Heart right ventricle (tissue), 16 donors: ENCODE results near the gene CTTNBP2. TPM values are rescaled to one million over a fixed set of nuclear protein-coding genes. Genes with fewer than 3 reads are reported as not detected.

Experiments used
- ATAC-seq, 8 donors: fragments of 200-7000 bp; cut with Tn5 transposase; one replicate each; pipeline ENCODE4 v1.9.1; 2020; ENCODE audit warnings: mild to moderate bottlenecking in 8 of 8, moderate library complexity in 8 of 8, moderate number of reproducible peaks in 1 of 8
- DNase-seq, 2 donors: peaks; one replicate each; pipeline ENCODE4 v3.0.0-alpha.2; 2020
- H3K27ac ChIP-seq, 10 donors: fragments of 200-600 bp; sonication (generic) in 2 of 10; one replicate each; pipeline versions ENCODE4 v1.5.0 to v1.8.0; 2020 to 2022; ENCODE audit warnings: mild to moderate bottlenecking in 3 of 10
- H3K27me3 ChIP-seq, 7 donors: fragments of 200-600 bp; one replicate each; pipeline ENCODE4 v1.8.0; 2021 to 2022; ENCODE audit warnings: mild to moderate bottlenecking in 2 of 7
- H3K36me3 ChIP-seq, 9 donors: fragments of 200-600 bp; sonication (generic) in 1 of 9; one replicate each; pipeline versions ENCODE4 v1.5.0 to v1.8.0; 2020 to 2022; ENCODE audit warnings: mild to moderate bottlenecking in 2 of 9
- H3K4me1 ChIP-seq, 9 donors: fragments of 200-600 bp; sonication (generic) in 1 of 9; one replicate each; pipeline versions ENCODE4 v1.5.0 to v1.8.0; 2020 to 2022; ENCODE audit warnings: mild to moderate bottlenecking in 4 of 9
- H3K4me3 ChIP-seq, 10 donors: fragments of 200-600 bp; sonication (generic) in 2 of 10; one replicate each; pipeline versions ENCODE4 v1.5.0 to v1.8.0; 2020 to 2022; ENCODE audit warnings: mild to moderate bottlenecking in 7 of 10, moderate library complexity in 2 of 10
- H3K9me3 ChIP-seq, 11 donors: fragments of 200-600 bp in 10 of 11; sonication (generic) in 2 of 11; one replicate each; pipeline versions ENCODE4 v1.5.0 to v1.8.0; 2013 to 2022; ENCODE audit warnings: mild to moderate bottlenecking in 2 of 11, control low read depth in 1 of 11, moderate library complexity in 1 of 11
- CTCF ChIP-seq, 9 donors: fragments of 200-600 bp; sonication (generic) in 2 of 9; IDR thresholded peaks; one replicate each; pipeline versions ENCODE4 v1.5.0 to v1.8.0; 2021 to 2022; ENCODE audit warnings: antibody characterized with exemption in 9 of 9, mild to moderate bottlenecking in 5 of 9, moderate library complexity in 1 of 9
- WGBS, 2 donors: extraction: QIAGEN DNeasy Blood & Tissue Kit; methylation state at CpG; one replicate each; pipeline ENCODE4 v1.1.7; 2013; ENCODE audit warnings: inconsistent platforms in 1 of 2; 5-methylcytosine and 5-hydroxymethylcytosine counted together
- intact Hi-C, 10 donors: fragments of 100-400 bp; cut with DNase I; formaldehyde crosslinking; loops; one replicate each; pipeline versions ENCODE4 v1.11.1 to v1.14.2; 2022
- polyA plus RNA-seq, 2 donors: library from polyadenylated mRNA; stranded (reverse); fragments of 200-250 nt; gene quantifications; one replicate each; pipeline ENCODE4 v1.2.3, GENCODE V29; 2013
- total RNA-seq, 10 donors: library from RNA; stranded (reverse); fragmentation: NEBNext Ultra II Directional in 3 of 10; extraction: Animal tissue kit (Norgen Biotek cat#: 25700) in 3 of 10; gene quantifications; one replicate each; pipeline versions ENCODE4 v1.2.1 to v1.2.4, GENCODE V29; 2021 to 2023
- donor health status: Arrhythmogenic right ventricular cardiomyopathy.
- donor health status: ischemic (EF 13 %, LVEDD 7.1; RV severe dilation, severe dysfunction).
- donor health status: healthy with polysubstance abuse.
- donor health status: DM: no; HTN: yes; CAD: no.
- donor health status: DM: no; HTN: no; CAD: no.
- donor health status: ischemic (EF 25% LVEDD 6.9; RV normal size, moderate dysfunction).
- donor health status: ischemic (EF 25% LVEDD 5.7; RV mildly dilated, moderate dysfunction).
- donor health status: healthy.
- donor health status: DM: yes; HTN: yes; CAD: no.
- donor health status: Ischemic cardiomyopathy.
- donor health status: ischemic (EF 35%, LVEDD 5.7; RV mildly dilated, moderate dysfunction).
- donor health status: nonischemic (EF 11% LVEDD 7.7; RV severe dilation, severe dysfunction).
- donor health status: DM: yes; HTN: yes; CAD: no.
- donor health status: PGD.
- donor health status: ischemic (EF 29% LVEDD 5.4; RV normal size, mild dysfunction).
- donor health status: nonischemic (EF 23%, LVEDD 6.1; RV moderate dilation, normal function).

CTTNBP2 gene
- total and polyA plus RNA-seq, 12 donors: 0.41 to 2.0 (median 0.97) TPM

- TF ChIP-seq CTCF (IDR thresholded peaks at IDR 0.05): no peak
- DNase-seq: no peak
- intact Hi-C loops: loop anchor here in 5 of 10 donors (10.0 kb wide), 2 partner anchors 117 to 347 kb away; partner anchors contain the start of gene CTTNBP2 (in 3 of the 5)
- no peak overlapping the region for H3K4me3 ChIP-seq
- no peak for ATAC-seq
- H3K27ac ChIP-seq: no peak overlapping the region
- WGBS, 2 donors: 97 to 98% methylated on average over 4 of the region's 4 CpGs
- H3K27me3 ChIP-seq: no peaks in the 10 kb centered on the region
- H3K9me3 ChIP-seq: no peaks in the 10 kb centered on the region
- no peaks in the 10 kb centered on the region for H3K4me1 ChIP-seq
- H3K36me3 ChIP-seq: peaks cover 0 to 37% (median 0%) of the 10 kb centered on the region in 9 donors
These were observed 115.8 kb downstream of the CTTNBP2 start for GRCh38 chr7:117757440-117757839.

- 87% methylated on average over 5 of the region's 5 CpGs for WGBS, 2 donors
- H3K27me3 ChIP-seq: no peaks in the 10 kb centered on the region
- no peak for TF ChIP-seq CTCF (IDR thresholded peaks at IDR 0.05)
- ATAC-seq (no peak), DNase-seq (no peak)
- H3K27ac ChIP-seq: no peak overlapping the region
- H3K36me3 ChIP-seq: peaks cover 0 to 37% (median 0%) of the 10 kb centered on the region in 9 donors
- H3K9me3 ChIP-seq: no peaks in the 10 kb centered on the region
- intact Hi-C loops: loop anchor here in 5 of 10 donors (10.0 kb wide), 2 partner anchors 118 to 348 kb away; partner anchors contain the start of gene CTTNBP2 (in 3 of the 5)
- peaks cover 0 to under 1% (median 0%) of the 10 kb centered on the region in 9 donors for H3K4me1 ChIP-seq
- no peak overlapping the region for H3K4me3 ChIP-seq
These were observed 116.6 kb downstream of the CTTNBP2 start for GRCh38 chr7:117756586-117757085.

- 86 to 92% methylated on average over 2 of the region's 2 CpGs for WGBS, 2 donors
- intact Hi-C loops: loop anchor here in 5 of 10 donors (10.0 kb wide), 2 partner anchors 120 to 350 kb away; partner anchors contain the start of gene CTTNBP2 (in 3 of the 5)
These were observed 118.1 kb downstream of the CTTNBP2 start for GRCh38 chr7:117755136-117755535.

GRCh38 chr7:117751775-117752174, 121.5 kb downstream of the CTTNBP2 start:
- peaks cover 0 to 12% (median 0%) of the 10 kb centered on the region in 9 donors for H3K36me3 ChIP-seq
- DNase-seq: no peak
- H3K27ac ChIP-seq: no peak overlapping the region
- TF ChIP-seq CTCF (IDR thresholded peaks at IDR 0.05): no peak
- H3K27me3 ChIP-seq: no peaks in the 10 kb centered on the region
- H3K4me1 ChIP-seq: peaks cover 0 to 10% (median 0%) of the 10 kb centered on the region in 9 donors
- intact Hi-C loops: loop anchor here in 7 of 10 donors (5.0 to 10.0 kb wide), 6 partner anchors 121 to 401 kb away; partner anchors contain the start of gene CTTNBP2 (in 4 of the 7)
- H3K9me3 ChIP-seq: no peaks in the 10 kb centered on the region
- WGBS, 2 donors: 94 to 97% methylated on average over 1 of the region's 1 CpG
- H3K4me3 ChIP-seq: no peak overlapping the region
- peak in 4 of 8 donors; percentile 35 to 67 (median 57) for ATAC-seq

More at GRCh38 chr7:117755136-117755535, 118.1 kb downstream of the CTTNBP2 start:
- ATAC-seq: no peak
- H3K27ac ChIP-seq: no peak overlapping the region
- H3K4me1 ChIP-seq: peaks cover 0 to 10% (median 0%) of the 10 kb centered on the region in 9 donors
- no peak for TF ChIP-seq CTCF (IDR thresholded peaks at IDR 0.05)
- H3K4me3 ChIP-seq: no peak overlapping the region
- H3K36me3 ChIP-seq: peaks cover 0 to 30% (median 0%) of the 10 kb centered on the region in 9 donors
- H3K27me3 ChIP-seq: no peaks in the 10 kb centered on the region
- no peak for DNase-seq
- H3K9me3 ChIP-seq: no peaks in the 10 kb centered on the region
